Activated naive CD8-positive, alpha-beta T cell treated with anti-CD3 and anti-CD28 coated beads, Interleukin-2, amount 10 ng/mL, durations not matched to agents 7 days and 5 days (primary cell): ENCODE measurements around the gene SKAP1. TPM values are rescaled to one million over a fixed set of nuclear protein-coding genes. Genes with fewer than 3 reads are reported as not detected.
"Not testable (repeated sequence)": the region's sequence is repeated elsewhere in the genome, so short reads cannot be mapped to it uniquely, and the experiment has no call there.

Source experiments
- ATAC-seq: fragments of 150-1000 bp; cut with Tn5 transposase; one replicate; pipeline ENCODE4 v1.10.0; 2021; ENCODE audit warnings: low read depth, moderate library complexity
- POLR2A ChIA-PET: fragments of 350-600 bp; sonication (Branson Sonifier 250); formaldehyde crosslinking; loops from one replicate; lab custom pipeline; 2021; ENCODE audit warnings: antibody characterized with exemption; lab: Charles Lee
- DNase-seq: peaks from one replicate; pipeline ENCODE4 v3.0.0; 2021
- H3K27ac Mint-ChIP-seq: one replicate; pipeline ENCODE4 v1.8.0; 2022; ENCODE audit warnings: mild to moderate bottlenecking, mixed read lengths
- H3K27me3 Mint-ChIP-seq: one replicate; pipeline ENCODE4 v1.8.0; 2022; ENCODE audit warnings: mild to moderate bottlenecking, moderate library complexity, mixed read lengths
- H3K36me3 Mint-ChIP-seq: one replicate; pipeline ENCODE4 v1.8.0; 2021; ENCODE audit warnings: mild to moderate bottlenecking, mixed read lengths
- H3K4me1 Mint-ChIP-seq: one replicate; pipeline ENCODE4 v1.8.0; 2021; ENCODE audit warnings: mixed read lengths
- H3K4me3 Mint-ChIP-seq: one replicate; pipeline ENCODE4 v1.8.0; 2022; ENCODE audit warnings: mild to moderate bottlenecking, moderate library complexity, mixed read lengths
- H3K9me3 Mint-ChIP-seq: one replicate; pipeline ENCODE4 v1.8.0; 2021; ENCODE audit warnings: mixed read lengths
- total RNA-seq, 2 experiments: library from RNA; stranded (reverse); gene quantifications; one replicate each; pipeline ENCODE4 v1.2.3, GENCODE V29; 2021

The SKAP1 gene
- total RNA-seq, 2 experiments from 2014 or later = 96.0 to 98.8 TPM

DNA sequence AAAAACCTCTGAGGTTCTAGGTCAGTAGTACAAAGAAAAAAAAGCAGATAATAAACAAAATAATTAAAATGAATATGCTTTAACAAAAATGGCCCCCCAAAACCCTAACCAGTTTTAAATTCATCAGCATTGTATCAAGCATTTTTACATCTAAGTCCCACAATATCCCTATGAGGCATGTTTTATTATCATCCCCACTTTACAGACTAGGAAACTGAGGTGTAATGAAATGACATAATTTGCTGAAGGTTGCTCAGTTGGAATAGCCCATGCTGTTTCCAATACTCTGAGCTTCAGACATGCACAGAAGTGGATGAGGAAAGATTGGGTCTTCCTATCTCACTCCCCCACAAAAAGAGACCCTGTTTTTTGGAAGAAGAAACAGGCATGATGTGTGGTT is 234.1 kb downstream of the SKAP1 start:
- DNase-seq (no peak), ATAC-seq (no peak)
- Mint-ChIP-seq H3K4me3 (no peak overlapping the region), H3K27ac (no peak overlapping the region), H3K4me1 (peaks cover 58% of the 10 kb centered on the region), H3K36me3 (peaks cover 39% of the 10 kb centered on the region), H3K9me3 (no peaks in the 10 kb centered on the region), H3K27me3 (no peaks in the 10 kb centered on the region)
- POLR2A ChIA-PET = no interaction called here

DNA sequence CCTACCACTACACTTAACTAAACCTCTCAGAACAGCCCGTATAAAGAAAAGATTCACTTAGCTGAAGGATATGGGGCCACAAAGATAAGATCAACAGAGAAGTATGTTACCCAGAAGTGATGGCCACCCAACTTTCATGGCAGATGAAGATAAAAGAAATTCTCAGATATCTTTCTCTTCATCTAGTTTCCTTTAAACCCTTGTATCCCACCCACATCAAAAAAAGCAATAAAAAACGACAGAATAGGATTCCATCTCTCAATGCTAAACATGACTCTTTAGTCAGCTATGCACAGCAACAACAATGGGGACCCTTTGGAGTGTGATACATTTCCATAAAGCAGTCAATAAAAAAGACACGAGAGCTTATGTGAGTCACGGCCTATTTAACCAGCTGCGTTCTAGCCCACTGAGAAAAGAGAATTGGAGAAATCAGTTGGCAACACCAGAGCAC is 235.9 kb downstream of the SKAP1 start:
- ATAC-seq (peak; percentile 92), DNase-seq (no peak)
- no peaks in the 10 kb centered on the region for H3K9me3 Mint-ChIP-seq
- POLR2A ChIA-PET = interaction anchor here (0.7 to 1.3 kb wide), 4 partner anchors 9 to 72 kb away, joined by 3 read pairs; no protein-coding TSS in a partner anchor
- H3K4me1 Mint-ChIP-seq = peaks cover 50% of the 10 kb centered on the region
- H3K27me3 Mint-ChIP-seq = no peaks in the 10 kb centered on the region
- H3K27ac Mint-ChIP-seq = peak overlapping the region; percentile 55
- H3K36me3 Mint-ChIP-seq = peaks cover 35% of the 10 kb centered on the region
- H3K4me3 Mint-ChIP-seq = peak overlapping the region; percentile 65

DNA sequence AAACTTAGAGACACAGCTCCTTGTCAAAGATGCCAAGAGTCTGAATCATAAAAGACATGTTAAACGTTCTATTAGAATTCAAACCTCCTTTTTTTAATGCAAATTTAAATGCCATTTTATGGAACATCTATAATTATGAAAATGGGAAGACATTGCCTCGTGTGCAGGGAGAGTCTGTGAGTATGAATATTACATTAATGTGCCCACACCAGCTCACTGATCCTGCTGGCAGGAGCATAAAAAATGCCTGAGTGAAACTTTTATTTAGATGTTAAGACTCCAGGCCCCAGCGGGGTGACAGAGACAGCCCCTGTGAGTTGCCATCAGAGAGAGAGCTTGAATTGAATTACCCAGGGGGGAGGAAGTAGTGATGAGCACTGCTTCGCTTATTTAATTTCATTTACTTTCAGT is 237.7 kb downstream of the SKAP1 start:
- no peaks in the 10 kb centered on the region for H3K27me3 Mint-ChIP-seq
- H3K36me3 Mint-ChIP-seq = peaks cover 41% of the 10 kb centered on the region

DNA sequence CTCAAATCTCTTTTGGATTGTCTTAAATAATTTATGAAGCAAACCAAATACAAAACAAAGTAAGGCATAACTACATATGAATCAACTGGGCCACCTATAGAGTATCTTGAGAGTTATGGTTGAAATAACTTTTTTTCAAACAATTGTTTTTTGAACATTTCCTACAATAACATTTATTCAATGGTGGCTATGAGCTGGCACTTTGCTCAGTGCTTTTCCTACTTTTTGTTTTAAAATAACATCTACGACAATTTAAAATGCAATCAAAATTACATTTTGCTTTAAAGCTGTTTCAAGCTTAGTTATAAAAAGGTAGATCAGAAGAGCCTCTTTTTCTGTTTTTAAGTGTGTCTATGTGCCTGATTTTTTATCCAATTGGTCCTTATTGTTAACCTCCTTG is 238.7 kb downstream of the SKAP1 start:
- H3K4me1 Mint-ChIP-seq = peaks cover 41% of the 10 kb centered on the region
- POLR2A ChIA-PET = no interaction called here

More for the DNA sequence above, 237.7 kb downstream of the SKAP1 start:
- H3K4me3 Mint-ChIP-seq = peak overlapping the region; percentile 11
- DNase-seq (no peak), ATAC-seq (peak; percentile 23)
- peak overlapping the region; percentile 22 for H3K27ac Mint-ChIP-seq
- H3K4me1 Mint-ChIP-seq = peaks cover 44% of the 10 kb centered on the region
- POLR2A ChIA-PET = interaction anchor here (0.9 kb wide), 1 partner anchor 85 kb away, joined by 3 read pairs; the partner anchor contains the start of gene SNX11
- H3K9me3 Mint-ChIP-seq = no peaks in the 10 kb centered on the region

DNA sequence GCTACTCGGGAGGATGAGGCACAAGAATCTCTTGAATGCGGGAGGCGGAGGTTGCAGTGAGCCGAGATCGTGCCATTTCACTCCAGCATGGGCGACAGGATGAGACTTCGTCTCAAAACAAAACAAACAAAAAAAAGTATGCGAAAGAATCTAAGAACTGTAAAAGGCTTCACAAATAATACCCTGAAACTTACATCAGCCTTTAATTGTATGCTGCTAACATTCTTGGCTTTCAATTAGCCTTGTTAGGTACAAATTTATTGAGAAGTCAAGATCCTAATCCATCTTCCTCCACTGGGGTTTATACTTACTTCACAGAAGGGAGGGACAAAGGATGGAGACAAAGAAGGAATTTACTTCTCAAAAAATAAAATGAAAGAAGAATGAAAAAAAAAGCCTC is 239.1 kb downstream of the SKAP1 start:
- POLR2A ChIA-PET = no interaction called here

More for the DNA sequence above, 238.7 kb downstream of the SKAP1 start:
- Mint-ChIP-seq H3K4me3 (no peak overlapping the region), H3K36me3 (peaks cover 37% of the 10 kb centered on the region), H3K27ac (no peak overlapping the region), H3K9me3 (no peaks in the 10 kb centered on the region), H3K27me3 (no peaks in the 10 kb centered on the region)
- no peak for ATAC-seq
- no peak for DNase-seq

DNA sequence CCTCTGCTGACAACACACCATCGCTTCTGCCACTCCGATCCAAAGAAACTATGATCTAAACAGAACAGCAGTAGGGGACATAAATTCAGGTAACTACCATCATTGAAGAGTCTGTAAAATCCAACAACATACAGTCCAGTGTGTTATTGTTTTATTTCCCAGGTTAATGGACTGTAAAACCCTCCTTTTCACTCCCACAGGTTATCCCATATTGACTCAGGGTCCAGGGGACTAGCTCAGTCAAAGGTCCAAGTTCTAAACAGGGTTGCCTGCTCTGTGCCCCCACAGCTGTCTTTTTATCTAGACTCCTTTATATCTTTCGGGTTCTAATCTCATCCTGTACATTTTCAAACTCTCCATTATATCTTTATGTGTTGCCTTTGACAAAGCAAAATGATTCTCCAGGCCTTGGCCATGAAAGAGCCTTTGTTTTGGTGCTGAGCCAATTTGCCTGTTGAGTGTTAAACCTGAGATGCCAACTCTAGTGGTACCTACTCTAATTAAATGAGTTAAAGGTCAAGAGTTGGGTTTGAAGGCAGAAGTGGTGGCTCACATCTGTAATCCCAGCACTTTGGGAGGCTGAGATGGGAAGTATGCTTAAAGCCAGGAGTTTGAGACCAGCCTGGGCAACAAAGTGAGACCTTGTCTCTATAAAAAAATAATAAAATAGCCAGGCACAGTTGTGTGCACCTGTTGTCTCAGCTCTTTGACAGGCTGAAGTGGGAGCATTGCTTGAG is 242.0 kb downstream of the SKAP1 start:
- H3K27ac Mint-ChIP-seq = no peak overlapping the region

More for the DNA sequence above, 239.1 kb downstream of the SKAP1 start:
- H3K4me3 Mint-ChIP-seq = no peak overlapping the region
- no peaks in the 10 kb centered on the region for H3K27me3 Mint-ChIP-seq
- no peak for DNase-seq
- ATAC-seq = no peak
- H3K27ac Mint-ChIP-seq = no peak overlapping the region
- H3K4me1 Mint-ChIP-seq = peaks cover 40% of the 10 kb centered on the region
- no peaks in the 10 kb centered on the region for H3K9me3 Mint-ChIP-seq
- peaks cover 39% of the 10 kb centered on the region for H3K36me3 Mint-ChIP-seq

DNA sequence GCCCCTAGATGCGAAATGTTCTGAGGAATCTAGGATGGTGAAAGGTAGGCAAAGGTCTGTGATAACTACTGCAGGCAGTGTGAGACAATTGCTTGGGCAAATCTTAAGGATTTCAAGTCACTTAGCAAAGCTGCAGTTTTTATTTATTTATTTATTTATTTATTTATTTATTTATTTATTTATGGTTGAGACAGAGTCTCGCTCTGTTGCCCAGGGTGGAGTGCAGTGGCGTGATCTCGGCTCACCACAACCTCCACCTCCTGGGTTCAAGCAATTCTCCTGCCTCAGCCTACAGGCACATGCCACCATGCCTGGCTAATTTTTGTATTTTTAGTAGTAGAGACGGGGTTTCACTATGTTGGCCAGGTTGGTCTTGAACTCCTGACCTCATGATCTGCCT is 243.7 kb downstream of the SKAP1 start:
- H3K4me3 Mint-ChIP-seq, H3K4me1 Mint-ChIP-seq, H3K9me3 Mint-ChIP-seq, POLR2A ChIA-PET, H3K27me3 Mint-ChIP-seq, DNase-seq, ATAC-seq, H3K27ac Mint-ChIP-seq: not testable (repeated sequence)
- H3K36me3 Mint-ChIP-seq = peaks cover 41% of the 10 kb centered on the region

More for the DNA sequence above, 242.0 kb downstream of the SKAP1 start:
- Mint-ChIP-seq H3K4me1 (peaks cover 18% of the 10 kb centered on the region), H3K4me3 (no peak overlapping the region), H3K36me3 (peaks cover 40% of the 10 kb centered on the region), H3K9me3 (no peaks in the 10 kb centered on the region), H3K27me3 (no peaks in the 10 kb centered on the region)
- DNase-seq = no peak
- no peak for ATAC-seq
- POLR2A ChIA-PET = no interaction called here

DNA sequence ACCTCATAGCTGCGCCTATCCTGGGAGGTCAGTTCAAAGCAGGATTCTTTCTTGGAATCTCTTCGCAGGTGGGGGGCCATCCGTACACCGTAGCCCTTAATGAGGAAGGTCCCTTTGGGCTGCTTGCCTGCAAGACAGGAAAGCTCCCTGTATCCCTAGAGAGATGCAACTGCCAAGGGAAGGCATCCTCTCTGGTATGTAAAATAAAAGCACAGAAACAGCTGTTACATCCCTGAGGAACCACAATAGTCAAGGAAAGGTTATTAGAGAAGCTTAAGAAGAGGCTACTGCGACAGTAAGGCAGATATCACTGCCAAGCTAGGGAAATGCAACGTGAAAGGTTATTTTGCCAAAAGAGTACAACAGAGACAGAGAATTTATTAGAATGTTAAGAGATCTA is 245.3 kb downstream of the SKAP1 start:
- no peaks in the 10 kb centered on the region for H3K27me3 Mint-ChIP-seq
- no peaks in the 10 kb centered on the region for H3K9me3 Mint-ChIP-seq

DNA sequence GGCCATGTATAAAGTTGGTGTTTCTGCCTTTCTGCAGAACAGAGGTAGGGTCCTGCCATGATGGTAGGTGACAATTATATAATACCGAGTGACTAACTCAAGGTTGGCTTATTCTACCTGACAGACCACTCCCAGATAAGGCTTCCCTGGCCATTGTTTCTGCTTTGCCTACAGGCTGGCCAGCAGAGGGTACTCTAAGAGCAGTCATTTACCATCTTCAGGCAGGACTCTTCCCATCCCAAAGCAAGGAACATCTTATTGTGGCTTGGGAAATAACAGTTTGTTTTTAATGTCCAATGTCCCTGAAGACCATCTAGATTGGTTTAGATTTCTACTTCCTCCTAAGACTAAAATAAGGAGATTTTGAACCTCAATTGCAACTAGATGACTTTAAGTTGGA is 248.4 kb downstream of the SKAP1 start:
- H3K4me1 Mint-ChIP-seq = peaks cover 18% of the 10 kb centered on the region
- peaks cover 50% of the 10 kb centered on the region for H3K36me3 Mint-ChIP-seq
- DNase-seq (no peak), ATAC-seq (no peak)
- H3K27ac Mint-ChIP-seq = no peak overlapping the region
- no peak overlapping the region for H3K4me3 Mint-ChIP-seq
- no peaks in the 10 kb centered on the region for H3K27me3 Mint-ChIP-seq
- POLR2A ChIA-PET = interaction anchor here (1.2 kb wide), 1 partner anchor 12 kb away, joined by 3 read pairs; no protein-coding TSS in a partner anchor
- H3K9me3 Mint-ChIP-seq = no peaks in the 10 kb centered on the region

More for the DNA sequence above, 245.3 kb downstream of the SKAP1 start:
- DNase-seq (no peak), ATAC-seq (no peak)
- POLR2A ChIA-PET = no interaction called here
- Mint-ChIP-seq H3K4me3 (no peak overlapping the region), H3K36me3 (peaks cover 53% of the 10 kb centered on the region), H3K27ac (no peak overlapping the region), H3K4me1 (peaks cover 19% of the 10 kb centered on the region)

DNA sequence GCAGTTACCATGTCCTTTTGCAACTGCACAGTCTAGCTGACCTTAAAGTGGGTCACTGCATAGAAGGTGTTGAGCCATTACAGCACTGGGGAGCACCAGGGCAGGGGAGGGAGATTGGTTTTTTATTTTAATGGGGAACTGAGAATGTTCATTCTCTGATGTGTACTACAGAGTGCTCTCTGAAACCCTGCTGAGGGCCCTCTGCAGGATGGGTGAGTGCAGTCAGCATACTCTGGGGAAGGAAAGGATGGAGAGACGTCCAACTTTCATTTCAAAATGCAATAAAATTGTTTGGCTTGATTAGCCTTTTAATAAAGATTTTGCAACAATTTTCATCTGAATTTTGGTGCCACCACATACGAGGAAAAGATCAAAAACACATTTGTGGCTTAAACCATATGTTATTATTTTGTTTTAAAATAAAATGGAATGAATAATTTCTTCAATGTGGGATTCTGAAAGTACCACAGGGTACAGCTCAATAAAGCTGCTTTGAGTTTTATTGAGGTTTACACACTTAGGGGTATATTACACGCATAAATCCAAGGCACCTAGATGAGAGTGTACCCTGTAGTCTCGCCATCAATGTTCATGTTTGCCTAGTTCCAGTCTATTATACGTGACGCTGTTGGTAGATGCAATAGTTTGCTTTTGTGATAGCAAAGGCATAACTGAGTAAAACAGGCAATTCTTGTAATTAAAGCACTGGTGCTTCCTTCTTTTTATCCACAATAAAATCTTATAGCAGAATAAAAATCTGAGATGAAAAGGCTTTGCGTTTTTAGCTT is 249.0 kb downstream of the SKAP1 start:
- ATAC-seq (no peak), DNase-seq (no peak)
- Mint-ChIP-seq H3K4me3 (no peak overlapping the region), H3K4me1 (peaks cover 21% of the 10 kb centered on the region), H3K27ac (no peak overlapping the region), H3K9me3 (no peaks in the 10 kb centered on the region), H3K27me3 (no peaks in the 10 kb centered on the region), H3K36me3 (peaks cover 51% of the 10 kb centered on the region)
- POLR2A ChIA-PET = interaction anchor here (0.6 to 1.2 kb wide), 2 partner anchors 13 to 26 kb away, joined by 3 to 4 read pairs; no protein-coding TSS in a partner anchor

DNA sequence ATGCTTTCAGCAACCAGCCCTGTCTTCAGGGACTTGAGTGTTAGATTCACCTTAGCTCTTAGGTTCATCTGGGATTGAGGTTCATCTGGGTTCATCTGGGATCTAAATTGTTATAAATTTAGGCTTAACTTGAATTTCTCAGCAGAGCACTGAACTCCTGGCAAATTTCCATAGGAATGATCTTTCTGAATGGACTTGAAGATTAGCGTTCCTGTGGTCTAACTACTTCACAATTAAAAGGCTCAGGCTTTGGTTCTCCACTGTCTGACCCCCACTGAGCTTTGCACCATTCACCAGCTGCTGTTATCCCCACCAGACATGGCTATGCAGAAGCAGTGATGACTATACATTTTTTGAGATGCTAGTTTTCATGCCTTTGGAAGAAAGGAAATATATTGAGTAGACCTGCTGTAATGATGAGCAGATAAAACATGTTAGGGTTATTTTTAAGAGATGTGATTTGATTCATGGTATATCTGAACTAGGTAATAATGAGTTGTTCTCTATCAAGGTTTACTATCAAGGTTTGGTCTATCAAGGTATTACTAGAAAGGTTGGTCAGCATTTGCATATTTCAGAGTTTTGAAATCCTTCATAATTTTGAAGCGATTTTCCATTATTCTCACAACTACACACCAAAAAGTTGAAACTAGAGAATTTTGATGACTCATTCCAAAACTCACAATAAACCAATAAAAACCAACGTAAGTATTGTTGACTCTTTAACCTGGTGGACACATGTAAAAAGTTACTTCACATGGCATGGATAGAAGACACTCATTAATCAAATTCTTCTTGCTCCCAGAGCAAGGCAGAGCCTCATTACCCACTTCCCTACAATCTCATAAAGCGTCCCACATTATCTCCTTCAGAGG is 250.7 kb downstream of the SKAP1 start:
- Mint-ChIP-seq H3K27me3 (no peaks in the 10 kb centered on the region), H3K36me3 (peaks cover 48% of the 10 kb centered on the region), H3K4me3 (no peak overlapping the region), H3K27ac (no peak overlapping the region), H3K9me3 (no peaks in the 10 kb centered on the region), H3K4me1 (peaks cover 24% of the 10 kb centered on the region)
- ATAC-seq = no peak
- POLR2A ChIA-PET = no interaction called here
- no peak for DNase-seq

DNA sequence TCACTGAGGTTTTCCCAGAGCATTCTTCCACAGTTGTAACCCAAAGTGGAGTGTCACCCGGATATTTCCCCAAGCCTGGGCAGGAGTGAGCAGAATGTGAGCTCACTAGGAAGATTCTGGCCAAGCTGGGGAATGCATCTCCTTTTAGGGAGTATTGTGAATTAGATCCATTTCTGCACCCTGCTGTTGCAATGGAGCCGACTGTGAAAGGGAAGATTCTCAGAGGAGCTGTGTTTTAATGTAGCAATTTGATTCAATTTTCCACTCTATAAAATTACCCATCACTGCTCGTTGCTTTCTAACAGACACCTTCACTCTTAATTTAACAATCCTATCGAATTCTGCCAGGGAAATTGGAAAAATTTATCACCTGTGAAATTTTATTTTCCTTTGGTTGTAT is 251.7 kb downstream of the SKAP1 start:
- POLR2A ChIA-PET = no interaction called here
- H3K4me1 Mint-ChIP-seq = peaks cover 31% of the 10 kb centered on the region

DNA sequence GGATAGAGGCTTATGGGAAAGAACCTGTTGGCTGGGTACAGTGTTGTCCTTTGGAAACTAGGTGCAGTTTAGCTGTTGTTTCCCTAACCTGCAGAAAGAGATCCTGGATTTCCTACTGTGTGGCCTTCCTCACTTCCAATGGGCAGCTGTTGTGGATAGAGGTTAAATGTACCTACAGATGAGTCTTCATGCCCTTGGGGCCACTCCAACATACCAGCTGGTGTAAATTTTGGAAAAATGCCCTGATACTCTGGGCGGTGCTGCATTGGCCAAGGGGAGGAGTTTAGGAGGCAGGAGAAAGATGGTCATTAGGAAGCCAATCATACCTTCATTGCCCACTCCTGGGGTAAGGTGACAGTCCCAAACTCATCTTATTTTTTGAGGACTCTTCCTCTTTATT is 252.2 kb downstream of the SKAP1 start:
- Mint-ChIP-seq H3K4me3 (no peak overlapping the region), H3K36me3 (peaks cover 52% of the 10 kb centered on the region), H3K27me3 (no peaks in the 10 kb centered on the region), H3K9me3 (no peaks in the 10 kb centered on the region), H3K27ac (no peak overlapping the region), H3K4me1 (peaks cover 33% of the 10 kb centered on the region)
- POLR2A ChIA-PET = no interaction called here
- ATAC-seq (no peak), DNase-seq (no peak)

More for the DNA sequence above, 251.7 kb downstream of the SKAP1 start:
- Mint-ChIP-seq H3K4me3 (no peak overlapping the region), H3K9me3 (no peaks in the 10 kb centered on the region), H3K36me3 (peaks cover 52% of the 10 kb centered on the region), H3K27ac (no peak overlapping the region), H3K27me3 (no peaks in the 10 kb centered on the region)
- DNase-seq (no peak), ATAC-seq (no peak)
